ENCODE data around the gene C10orf105.

The C10orf105 gene

GRCh38 chr10:71750986-71751385 is 31.4 kb upstream of the C10orf105 start:
- DNase-seq = no peak

GRCh38 chr10:71750124-71750841 is 30.7 kb upstream of the C10orf105 start:
- DNase-seq = peak; percentile 33

GRCh38 chr10:71749396-71749795 is 29.8 kb upstream of the C10orf105 start:
- DNase-seq = no peak

GRCh38 chr10:71748671-71749191 is 29.2 kb upstream of the C10orf105 start:
- no peak for DNase-seq

- DNase-seq = no peak
Measured at GRCh38 chr10:71747551-71748523, 28.3 kb upstream of the C10orf105 start.

- DNase-seq = no peak
Measured at GRCh38 chr10:71747039-71747531, 27.5 kb upstream of the C10orf105 start.

GRCh38 chr10:71746344-71747037 is 26.9 kb upstream of the C10orf105 start:
- DNase-seq = no peak

- no peak for DNase-seq
Measured at GRCh38 chr10:71745664-71746250, 26.2 kb upstream of the C10orf105 start.

- DNase-seq = no peak
Measured at GRCh38 chr10:71744897-71745663, 25.5 kb upstream of the C10orf105 start.

- no peak for DNase-seq
Measured at GRCh38 chr10:71743866-71744265, 24.3 kb upstream of the C10orf105 start.

- no peak for DNase-seq
Measured at GRCh38 chr10:71743089-71743838, 23.7 kb upstream of the C10orf105 start.

GRCh38 chr10:71742301-71743088 is 22.9 kb upstream of the C10orf105 start:
- no peak for DNase-seq

- DNase-seq = no peak
Measured at GRCh38 chr10:71741671-71742070, 22.1 kb upstream of the C10orf105 start.

GRCh38 chr10:71741029-71741428 is 21.5 kb upstream of the C10orf105 start:
- DNase-seq = no peak

GRCh38 chr10:71740069-71740653 is 20.6 kb upstream of the C10orf105 start:
- DNase-seq = no peak

GRCh38 chr10:71739358-71739900 is 19.9 kb upstream of the C10orf105 start:
- DNase-seq = no peak

- no peak for DNase-seq
Measured at GRCh38 chr10:71737834-71738197, 18.2 kb upstream of the C10orf105 start.

GRCh38 chr10:71737001-71737833 is 17.6 kb upstream of the C10orf105 start:
- no peak for DNase-seq

GRCh38 chr10:71736570-71736952 is 17.0 kb upstream of the C10orf105 start:
- no peak for DNase-seq
